NCI-H2196 treated with DMSO at 0.1 percent for 48 hours (cell line): ENCODE results near the gene RAI1.
"Not testable (repeated sequence)": the region's sequence is repeated elsewhere in the genome, so short reads cannot be mapped to it uniquely, and the experiment has no call there.

ENCODE experiments used
- DNase-seq: peaks from one replicate; lab custom pipeline; 2025; ENCODE audit not compliant: unreplicated experiment; lab: John Stamatoyannopoulos, UW

The RAI1 gene, protein sequence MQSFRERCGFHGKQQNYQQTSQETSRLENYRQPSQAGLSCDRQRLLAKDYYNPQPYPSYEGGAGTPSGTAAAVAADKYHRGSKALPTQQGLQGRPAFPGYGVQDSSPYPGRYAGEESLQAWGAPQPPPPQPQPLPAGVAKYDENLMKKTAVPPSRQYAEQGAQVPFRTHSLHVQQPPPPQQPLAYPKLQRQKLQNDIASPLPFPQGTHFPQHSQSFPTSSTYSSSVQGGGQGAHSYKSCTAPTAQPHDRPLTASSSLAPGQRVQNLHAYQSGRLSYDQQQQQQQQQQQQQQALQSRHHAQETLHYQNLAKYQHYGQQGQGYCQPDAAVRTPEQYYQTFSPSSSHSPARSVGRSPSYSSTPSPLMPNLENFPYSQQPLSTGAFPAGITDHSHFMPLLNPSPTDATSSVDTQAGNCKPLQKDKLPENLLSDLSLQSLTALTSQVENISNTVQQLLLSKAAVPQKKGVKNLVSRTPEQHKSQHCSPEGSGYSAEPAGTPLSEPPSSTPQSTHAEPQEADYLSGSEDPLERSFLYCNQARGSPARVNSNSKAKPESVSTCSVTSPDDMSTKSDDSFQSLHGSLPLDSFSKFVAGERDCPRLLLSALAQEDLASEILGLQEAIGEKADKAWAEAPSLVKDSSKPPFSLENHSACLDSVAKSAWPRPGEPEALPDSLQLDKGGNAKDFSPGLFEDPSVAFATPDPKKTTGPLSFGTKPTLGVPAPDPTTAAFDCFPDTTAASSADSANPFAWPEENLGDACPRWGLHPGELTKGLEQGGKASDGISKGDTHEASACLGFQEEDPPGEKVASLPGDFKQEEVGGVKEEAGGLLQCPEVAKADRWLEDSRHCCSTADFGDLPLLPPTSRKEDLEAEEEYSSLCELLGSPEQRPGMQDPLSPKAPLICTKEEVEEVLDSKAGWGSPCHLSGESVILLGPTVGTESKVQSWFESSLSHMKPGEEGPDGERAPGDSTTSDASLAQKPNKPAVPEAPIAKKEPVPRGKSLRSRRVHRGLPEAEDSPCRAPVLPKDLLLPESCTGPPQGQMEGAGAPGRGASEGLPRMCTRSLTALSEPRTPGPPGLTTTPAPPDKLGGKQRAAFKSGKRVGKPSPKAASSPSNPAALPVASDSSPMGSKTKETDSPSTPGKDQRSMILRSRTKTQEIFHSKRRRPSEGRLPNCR (N-terminal part only)

DNA sequence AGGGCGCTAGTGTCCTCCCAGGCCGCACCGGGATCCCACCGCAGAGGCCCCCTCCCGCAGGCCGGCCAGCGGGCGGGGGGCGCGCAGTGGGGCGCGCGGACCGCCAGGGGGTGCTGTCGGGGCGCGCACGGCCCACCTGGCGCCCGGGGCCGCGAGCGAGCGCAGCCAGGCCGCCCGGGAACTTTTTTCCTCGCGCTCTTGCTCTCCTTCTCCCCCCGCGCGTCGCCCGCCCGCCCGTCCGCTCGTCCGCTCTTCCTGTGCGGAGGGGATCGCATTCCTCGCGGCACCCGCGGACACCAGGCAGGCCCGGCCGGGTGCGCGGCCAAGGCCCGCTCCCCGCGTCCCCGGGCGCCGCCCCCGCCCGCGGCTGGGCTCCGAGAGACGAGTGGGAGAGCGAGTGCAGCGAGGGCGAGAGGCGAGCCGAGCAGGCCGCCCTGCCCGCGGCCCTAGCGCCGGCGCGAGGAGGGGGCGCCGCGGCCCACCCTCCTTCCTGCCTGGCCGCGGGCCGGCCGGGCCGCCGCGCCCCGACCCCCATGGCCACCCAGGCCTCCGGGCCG lies at the start of gene RAI1:
Gene RAI1 (plus strand): TSS at position 272 of the 557 bp plus-strand sequence. CDS start 111,491 bp downstream, outside the sequence.
- DNase-seq: peak; percentile 29

DNA sequence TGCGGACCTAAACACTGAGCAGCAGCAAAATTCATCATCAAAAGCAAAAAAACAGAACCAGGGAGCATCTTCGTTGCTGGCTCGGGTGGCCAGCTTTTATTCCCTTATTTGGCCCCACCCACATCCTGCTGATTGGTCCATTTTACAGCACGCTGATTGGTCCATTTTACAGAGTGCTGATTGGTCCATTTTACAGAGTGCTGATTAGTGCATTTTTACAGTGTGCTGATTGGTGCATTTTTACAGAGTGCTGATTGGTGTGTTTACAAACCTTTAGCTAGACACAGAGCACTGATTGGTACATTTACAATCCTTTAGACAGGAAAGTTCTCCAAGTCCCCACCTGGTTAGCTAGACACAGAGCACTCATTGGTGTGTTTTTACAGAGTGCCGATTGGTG lies 48.6 kb upstream of the RAI1 start:
- not testable (repeated sequence) for DNase-seq

DNA sequence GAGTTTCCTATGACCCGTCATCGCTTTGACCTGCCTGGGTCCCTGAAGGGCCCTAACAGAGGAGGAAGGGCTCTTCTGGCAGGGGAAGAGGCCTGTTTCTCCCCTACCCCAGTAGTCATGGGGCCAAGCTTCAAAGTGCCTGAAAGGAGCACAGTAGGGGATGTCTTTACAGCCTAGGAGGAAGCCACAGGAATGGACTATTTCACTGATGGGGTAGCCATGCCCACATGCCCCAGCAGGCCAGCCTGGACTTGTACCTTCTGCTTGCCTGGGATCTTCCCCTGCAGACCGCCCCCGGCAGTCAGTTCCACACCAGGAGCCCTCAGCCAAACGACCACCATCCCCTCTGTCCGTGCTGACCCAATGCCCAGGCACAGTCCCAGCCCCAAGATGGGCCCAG lies 47.9 kb upstream of the RAI1 start:
- no peak for DNase-seq

DNA sequence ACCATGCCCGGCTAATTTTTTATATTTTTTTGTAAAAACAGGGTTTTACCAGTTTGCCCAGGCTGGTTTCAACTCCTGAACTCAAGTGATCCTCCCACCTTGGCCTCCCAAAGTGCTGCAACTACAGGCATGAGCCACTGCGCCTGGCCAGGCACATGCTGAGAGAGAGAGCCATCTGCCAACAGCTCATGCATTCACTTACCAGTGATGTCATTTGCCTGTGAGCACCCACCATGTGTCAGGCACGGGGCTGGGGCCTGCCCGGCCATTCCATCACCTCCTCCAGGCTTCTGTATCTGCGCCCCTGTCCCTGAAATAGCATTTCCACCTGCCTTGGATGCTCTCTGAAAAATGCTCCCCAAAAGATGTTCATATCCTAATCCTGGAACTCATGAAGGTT lies 46.1 kb upstream of the RAI1 start:
- no peak for DNase-seq

DNA sequence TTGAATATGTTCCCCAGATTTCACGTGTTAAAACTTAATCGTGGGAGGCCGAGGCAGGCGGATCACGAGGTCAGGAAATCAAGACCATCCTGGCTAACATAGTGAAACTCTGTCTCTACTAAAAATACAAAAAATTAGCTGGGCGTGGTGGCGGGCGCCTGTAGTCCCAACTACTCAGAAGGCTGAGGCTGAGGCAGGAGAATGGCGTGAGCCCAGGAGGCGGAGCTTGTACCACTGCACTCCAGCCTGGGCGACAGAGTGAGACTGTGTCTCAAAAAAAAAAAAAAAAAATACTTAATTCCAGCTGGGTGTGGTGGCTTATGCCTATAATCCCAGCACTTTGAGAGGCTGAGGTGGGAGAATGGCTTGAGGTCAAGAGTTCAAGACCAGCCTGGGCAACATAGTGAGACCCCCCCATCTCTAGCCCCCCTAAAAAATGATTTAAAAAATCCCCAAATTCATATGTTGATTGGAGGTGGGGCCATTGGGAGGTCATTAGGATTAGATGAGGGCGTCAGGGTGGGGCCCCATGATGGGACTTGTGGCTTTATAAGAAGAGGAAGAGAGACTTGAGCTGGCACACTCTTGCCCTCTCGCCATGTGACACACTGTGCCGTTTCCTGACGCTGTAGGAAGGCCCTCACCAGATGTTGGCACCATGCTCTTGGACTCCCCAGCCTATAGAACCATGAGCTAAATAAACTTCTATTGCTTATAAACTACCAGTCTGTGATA lies 45.6 kb upstream of the RAI1 start:
- DNase-seq: not testable (repeated sequence)

DNA sequence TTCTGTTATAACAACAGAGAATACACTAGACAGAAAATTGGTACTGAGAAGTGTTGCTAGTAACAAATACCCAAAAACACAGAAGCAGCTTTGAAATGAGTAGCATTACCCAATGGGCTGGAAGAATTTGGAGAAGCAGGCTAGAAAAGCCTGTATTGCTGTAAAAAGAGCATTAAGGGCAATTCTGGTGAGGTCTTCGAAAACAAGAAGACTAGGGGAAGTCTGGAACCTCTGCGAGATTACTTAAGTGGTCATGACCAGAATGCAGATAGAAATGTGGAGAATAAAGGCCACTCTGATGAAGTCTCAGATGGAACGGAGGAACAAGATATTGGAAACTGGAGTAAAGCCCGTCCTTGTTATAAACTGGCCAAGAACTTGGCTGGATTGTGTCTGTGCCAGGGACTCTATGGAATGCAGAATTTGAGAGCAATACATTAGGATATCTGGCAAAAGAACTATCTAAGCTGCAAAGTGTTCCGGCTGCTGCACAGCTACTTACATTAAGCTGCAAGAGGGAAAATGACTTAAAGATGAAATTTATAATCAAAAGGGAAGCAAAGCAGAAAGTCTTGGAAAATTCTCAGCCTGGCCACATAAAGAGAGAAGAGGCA lies 44.9 kb upstream of the RAI1 start:
- no peak for DNase-seq

DNA sequence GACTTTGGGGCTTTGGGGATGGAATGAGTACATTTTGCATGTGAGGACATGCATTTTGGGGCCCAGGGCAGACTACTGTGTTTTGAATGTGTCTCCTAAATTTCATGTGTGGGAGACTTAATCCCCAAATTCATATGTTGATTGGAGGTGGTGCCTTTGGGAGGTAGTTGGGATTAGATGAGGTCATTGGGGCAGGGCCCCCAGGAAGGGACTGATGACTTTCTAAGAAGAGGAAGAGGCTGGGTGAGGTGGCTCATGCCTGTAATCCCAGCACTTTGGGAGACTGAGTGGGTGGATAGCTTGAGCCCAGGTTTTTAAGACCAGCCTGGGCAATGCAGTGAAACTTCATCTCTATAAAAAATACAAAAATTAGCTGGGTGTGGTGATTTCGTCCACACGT lies 42.8 kb upstream of the RAI1 start:
- no peak for DNase-seq

DNA sequence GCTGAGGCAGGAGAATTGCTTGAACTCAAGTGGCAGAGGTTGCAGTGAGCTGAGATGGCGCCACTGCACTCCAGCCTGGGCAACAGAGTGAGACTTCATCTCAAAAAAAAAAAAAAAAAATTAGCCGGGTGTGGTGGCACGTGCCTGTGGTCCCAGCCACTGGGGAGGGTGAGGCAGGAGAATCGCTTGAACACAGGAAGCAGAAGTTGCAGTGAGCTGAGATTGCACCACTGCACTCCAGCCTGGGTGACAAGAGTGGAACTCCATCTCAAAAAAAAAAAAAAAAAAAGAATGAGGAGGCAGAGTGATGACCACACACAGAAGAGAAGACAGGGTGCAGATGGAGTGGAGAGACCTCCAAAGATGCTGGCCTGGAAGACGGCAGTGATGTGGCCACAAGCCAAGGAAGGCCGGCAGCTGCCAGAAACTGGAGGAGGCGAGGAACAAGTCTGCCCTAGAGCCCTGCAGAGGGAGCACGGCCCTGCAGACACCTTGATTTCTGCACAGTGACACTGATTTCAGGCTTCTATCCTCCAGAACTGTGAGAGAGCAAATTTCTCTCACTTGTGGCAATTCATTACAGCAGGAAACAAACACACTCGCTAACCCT lies 41.5 kb upstream of the RAI1 start:
- DNase-seq: not testable (repeated sequence)

DNA sequence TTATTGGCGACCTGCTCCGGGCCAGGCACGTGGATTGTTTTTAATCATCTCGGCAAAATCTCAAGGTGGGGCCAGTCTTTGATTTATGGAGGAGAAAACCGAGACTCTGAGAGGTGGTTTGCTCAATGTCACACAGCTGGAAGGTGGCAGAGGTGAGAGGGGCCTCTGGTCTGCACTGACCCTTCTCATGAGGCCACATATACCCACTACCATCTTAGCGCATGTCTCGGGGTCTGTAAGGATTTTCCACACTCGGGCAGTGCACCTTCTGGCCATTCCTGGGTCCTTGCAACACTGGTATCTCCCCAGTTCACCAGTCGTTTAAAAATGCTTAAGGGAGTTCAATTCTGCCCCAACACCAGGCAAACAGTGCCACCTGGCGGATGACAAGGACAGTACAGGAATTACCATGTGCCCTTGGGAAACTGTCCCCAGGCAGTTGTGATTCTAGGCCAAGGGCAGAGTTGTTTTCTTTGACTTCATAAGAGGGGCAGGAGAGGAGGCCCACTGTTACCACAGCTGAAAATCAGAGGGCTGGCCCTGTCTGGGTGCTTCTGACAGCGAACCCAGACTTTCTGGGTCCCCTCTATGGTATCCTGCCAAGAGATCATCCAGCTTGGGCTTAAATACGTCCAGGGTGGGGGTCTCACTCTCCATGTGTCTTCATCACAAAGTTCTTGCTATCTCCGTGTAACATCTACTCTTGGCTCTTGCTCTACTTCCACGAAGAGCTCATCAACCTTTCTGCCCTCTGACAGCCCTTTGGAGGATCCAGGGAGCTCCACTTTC lies 39.4 kb upstream of the RAI1 start:
- peak; percentile 15 for DNase-seq

DNA sequence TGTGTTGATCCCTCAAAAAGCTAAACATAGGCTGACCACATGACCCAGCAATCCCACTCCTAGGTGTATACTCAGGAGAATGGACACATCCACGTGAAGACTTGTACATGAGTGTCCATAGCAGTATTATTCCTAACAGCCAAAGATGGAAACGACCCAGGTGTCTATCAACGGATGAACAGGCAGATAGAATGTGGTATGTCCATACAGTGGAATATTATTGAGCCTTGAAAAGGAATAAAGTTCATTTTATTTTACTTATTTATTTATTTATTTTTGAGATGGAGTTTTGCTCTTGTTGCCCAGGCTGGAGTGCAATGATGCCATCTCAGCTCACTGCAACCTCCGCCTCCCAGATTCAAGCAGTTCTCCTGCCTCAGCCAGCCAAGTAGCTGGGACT lies 36.1 kb upstream of the RAI1 start:
- not testable (repeated sequence) for DNase-seq

DNA sequence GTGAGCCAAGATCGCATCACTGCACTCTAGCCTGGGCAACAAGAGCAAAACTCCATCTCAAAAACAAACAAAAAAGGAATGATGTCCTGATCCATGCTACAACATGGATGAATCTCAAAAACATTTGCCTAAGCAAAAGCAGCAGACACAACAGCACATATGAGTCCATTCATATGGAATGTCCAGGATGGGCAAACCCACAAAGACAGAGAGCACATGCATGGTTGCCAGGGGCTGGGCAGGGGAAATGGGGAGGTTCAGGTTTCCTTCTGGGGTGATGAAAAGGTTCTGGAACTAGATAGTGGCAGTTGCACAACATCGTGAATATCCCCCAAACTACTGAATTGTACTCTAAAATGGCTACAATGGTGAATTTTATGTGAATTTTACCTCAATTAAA lies 35.3 kb upstream of the RAI1 start:
- DNase-seq: no peak

DNA sequence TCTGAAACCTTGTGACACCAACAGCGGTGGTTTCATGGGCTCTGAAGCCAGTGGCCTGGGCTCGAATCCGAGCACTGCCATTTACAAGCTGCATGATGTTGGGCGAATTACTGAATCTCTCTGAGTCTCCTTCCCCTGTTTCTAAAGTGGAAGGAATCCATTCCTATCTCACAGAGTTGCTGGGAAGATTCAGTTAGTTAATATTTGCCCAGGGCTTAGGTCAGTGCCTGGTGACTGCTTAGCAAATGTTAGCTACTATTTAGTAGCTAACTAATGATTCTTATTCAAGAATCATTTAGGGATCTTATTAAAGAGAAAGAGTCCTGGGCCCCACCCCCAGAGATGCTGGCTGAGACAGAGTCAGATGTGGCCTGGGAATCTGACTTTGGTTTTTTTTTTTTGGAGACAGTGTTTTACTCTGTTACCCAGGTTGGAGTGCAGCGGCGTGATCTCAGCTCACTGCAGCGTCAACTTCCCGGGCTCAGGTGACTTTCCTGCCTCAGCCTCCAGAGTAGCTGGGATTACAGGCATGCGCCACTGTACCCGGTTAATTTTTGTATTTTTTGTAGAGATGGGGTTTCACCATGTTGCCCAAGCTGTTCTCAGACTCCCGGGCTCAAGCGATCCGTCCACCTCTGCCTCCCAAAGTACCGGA lies 33.6 kb upstream of the RAI1 start:
- no peak for DNase-seq

DNA sequence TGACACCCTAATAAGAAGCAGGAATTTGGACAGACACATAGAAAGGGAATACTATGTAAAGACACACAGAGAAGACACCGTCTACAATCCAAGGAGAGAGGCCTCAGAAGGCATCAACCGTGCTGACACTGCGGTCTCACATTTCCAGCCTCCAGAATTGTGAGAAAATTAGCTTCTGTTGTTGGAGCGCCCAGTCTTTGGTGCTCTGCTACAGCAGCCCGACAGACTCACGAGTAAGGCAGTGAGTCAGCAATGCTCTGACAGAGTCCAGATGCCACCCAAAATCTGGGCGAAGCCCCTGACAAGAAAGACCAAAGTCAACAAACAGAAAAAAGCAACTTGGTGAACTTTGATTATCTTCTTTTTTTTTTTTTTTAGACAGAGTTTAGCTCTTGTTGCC lies 32.5 kb upstream of the RAI1 start:
- DNase-seq: no peak

DNA sequence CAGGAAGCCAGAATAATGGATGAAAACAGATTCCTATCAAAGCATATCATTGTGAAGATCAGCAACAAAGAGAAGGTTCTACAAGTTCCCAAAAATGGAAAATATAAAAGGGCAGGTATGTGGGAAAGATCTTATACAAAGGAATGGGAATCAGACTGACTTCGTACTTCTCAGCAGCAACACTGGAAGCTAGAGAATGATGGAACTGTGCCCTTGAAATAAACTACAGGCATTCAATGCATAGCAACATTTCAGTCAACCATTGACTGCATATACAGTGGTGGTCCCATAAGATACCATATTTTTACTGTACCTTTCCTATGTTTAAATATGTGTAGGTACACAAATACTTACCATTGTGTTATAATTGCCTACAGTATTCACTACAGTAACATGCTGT lies 30.3 kb upstream of the RAI1 start:
- DNase-seq: no peak

DNA sequence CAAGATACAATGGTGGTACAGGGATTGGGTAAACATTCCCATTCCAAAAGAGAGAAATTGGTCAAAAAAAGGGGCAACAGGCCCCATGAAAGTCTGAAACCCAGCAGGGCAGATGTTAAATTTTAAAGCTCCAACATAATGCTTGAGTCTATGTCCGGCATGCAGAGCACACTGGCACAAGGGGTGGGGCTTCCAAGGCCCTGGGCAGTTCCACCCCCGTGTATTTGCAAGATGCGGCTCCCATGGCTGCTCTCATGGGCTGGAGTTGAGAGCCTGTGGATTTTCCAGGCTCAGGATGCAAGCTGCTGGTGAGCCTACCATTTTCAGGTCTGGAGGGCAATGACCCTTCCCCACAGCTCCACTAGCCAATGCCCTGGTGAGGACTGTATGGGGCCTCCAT lies 27.9 kb upstream of the RAI1 start:
- no peak for DNase-seq

DNA sequence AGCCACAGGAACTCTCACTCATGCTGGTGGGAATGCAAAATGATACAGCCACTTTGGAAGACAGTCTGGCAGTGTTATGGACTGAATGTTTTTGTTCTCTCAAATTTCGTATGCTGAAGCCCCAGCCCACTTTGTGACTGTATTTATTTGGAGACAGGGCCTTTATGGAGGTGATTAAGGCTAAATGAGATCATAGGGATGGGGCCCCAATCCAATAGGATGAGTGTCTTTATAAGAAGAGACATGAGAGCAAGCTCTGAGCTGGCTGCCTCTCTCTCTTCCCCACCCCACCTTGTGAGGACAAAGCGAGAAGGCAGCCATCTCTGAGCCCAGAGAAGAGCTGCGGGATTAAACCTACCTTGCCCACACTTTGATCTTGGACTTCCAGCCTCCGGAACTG lies 21.9 kb upstream of the RAI1 start:
- DNase-seq: no peak

DNA sequence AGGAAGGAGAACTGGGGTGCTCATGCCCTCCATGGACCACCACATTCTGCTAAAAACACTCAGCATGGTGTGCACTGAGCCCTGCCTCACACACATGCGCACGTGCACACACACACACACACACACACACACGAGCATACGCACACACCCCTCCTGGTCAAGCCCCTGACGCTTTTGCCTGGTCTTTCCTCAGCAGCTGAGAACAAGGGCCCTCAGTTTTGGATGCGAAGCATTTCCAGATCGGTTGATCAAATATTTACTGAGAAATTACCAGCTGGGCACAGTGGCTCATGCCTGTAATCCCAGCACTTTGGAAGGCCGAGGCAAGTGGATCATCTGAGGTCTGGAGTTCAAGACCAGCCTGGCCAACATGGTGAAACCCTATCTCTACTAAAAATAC lies 20.1 kb upstream of the RAI1 start:
- no peak for DNase-seq

DNA sequence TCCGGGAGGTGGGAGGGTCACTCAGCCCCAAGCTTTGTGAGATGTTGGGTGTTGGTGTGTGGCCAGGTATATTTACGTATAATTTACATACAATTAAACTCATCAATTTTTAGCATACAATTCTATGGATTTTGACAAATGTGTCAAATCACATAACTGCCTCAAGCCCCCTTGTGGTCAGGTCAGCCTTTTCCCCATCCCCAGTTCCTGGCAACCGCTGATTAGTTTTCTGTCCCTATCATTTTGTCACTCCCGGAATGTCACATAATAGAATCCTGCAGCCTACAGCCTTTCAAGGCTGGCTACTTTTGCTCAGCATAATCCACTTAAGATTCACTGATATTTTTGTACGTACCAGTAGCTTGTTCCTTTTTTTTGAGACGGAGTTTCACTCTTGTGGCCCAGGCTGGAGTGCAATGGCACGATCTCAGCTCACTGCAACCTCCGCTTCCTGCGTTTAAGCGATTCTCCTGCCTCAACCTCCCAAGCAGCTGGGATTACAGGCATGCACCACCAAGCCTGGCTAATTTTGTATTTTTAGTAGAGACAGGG lies 19.3 kb upstream of the RAI1 start:
- no peak for DNase-seq
